Raji (cell line): ENCODE measurements around the gene DIO2.

Source experiments
- POLR2A ChIP-seq: IDR thresholded peaks from 2 replicates; pipeline ENCODE4 v1.6.1; 2011; ENCODE audit warnings: low read depth, low read length, control low read depth; ENCODE audit not compliant: insufficient read depth

Gene DIO2

GRCh38 chr14:80202888-80203562 is 8.3 kb downstream of the DIO2 start:
- TF ChIP-seq POLR2A, result no peak

GRCh38 chr14:80200093-80200492 is 11.2 kb downstream of the DIO2 start:
- TF ChIP-seq POLR2A, result no peak

- TF ChIP-seq POLR2A, result no peak
Observed at GRCh38 chr14:80188571-80188970, 22.7 kb downstream of the DIO2 start.

- no peak for TF ChIP-seq POLR2A
Observed at GRCh38 chr14:80186301-80186800, 25.0 kb downstream of the DIO2 start.

- no peak for TF ChIP-seq POLR2A
Observed at GRCh38 chr14:80176893-80177292, 34.4 kb downstream of the DIO2 start.

GRCh38 chr14:80172375-80173051 is 38.8 kb downstream of the DIO2 start:
- no peak for TF ChIP-seq POLR2A

GRCh38 chr14:80167793-80168448 is 43.4 kb downstream of the DIO2 start:
- no peak for TF ChIP-seq POLR2A

GRCh38 chr14:80164991-80165721 is 46.1 kb downstream of the DIO2 start:
- no peak for TF ChIP-seq POLR2A

- no peak for TF ChIP-seq POLR2A
Observed at GRCh38 chr14:80152763-80153162, 58.5 kb downstream of the DIO2 start.

GRCh38 chr14:80152166-80152565 is 59.1 kb downstream of the DIO2 start:
- no peak for TF ChIP-seq POLR2A

GRCh38 chr14:80150301-80150700 is 61.0 kb downstream of the DIO2 start:
- no peak for TF ChIP-seq POLR2A
